ENCODE data around the gene MRPL33. TPM values are rescaled to one million over a fixed set of nuclear protein-coding genes. Genes with fewer than 3 reads are reported as not detected.
"Not testable (repeated sequence)": the region's sequence is repeated elsewhere in the genome, so short reads cannot be mapped to it uniquely, and the experiment has no call there.

The MRPL33 gene
- total RNA-seq, 1 experiment from 2014 or later: 76.5 TPM

DNA sequence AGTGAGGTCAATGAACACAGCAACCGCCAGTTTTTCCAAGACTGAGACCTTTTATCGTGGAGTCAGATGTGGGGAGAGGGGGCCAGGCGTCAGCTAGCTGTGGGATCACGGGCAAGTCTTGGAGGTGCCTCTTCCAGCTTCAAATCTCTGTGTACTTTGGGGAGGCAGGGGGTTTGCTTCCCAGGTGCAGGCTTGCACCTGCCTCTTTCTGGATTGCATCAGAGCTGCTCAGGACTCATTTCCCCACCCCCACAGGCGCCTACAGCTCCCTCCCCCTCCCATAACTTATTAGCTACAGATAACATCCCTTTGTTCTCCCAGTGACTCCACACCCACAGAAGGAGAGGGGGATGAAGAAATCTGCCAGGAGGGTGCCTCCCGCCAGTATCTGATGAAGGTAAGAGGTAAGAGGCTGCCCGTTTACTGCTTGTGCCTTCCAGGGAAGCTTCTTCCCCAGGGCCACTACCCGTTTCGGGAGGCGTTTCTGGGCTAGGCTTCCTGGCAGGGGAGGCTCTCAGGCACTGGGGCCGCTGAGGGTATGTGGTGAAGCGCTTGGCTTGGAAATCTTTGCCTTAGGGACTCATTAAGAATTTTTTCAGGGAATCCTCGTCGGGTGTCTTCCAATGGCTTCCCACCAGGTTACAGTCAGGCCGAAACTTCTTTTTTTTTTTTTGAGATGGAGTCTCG, 18.8 kb upstream of the MRPL33 start:
- no peaks in the 10 kb centered on the region for H3K36me3 ChIP-seq (replicated peaks; ENCODE audit: control insufficient read depth, insufficient read depth, low read length)
- peak overlapping the region; percentile 55 for H3K4me3 ChIP-seq (ENCODE audit: insufficient read depth, low read depth, low read length)
- no peaks in the 10 kb centered on the region for H3K27me3 ChIP-seq (ENCODE audit: control insufficient read depth, insufficient read depth, low read length)
- peak; percentile 76 for DNase-seq

DNA sequence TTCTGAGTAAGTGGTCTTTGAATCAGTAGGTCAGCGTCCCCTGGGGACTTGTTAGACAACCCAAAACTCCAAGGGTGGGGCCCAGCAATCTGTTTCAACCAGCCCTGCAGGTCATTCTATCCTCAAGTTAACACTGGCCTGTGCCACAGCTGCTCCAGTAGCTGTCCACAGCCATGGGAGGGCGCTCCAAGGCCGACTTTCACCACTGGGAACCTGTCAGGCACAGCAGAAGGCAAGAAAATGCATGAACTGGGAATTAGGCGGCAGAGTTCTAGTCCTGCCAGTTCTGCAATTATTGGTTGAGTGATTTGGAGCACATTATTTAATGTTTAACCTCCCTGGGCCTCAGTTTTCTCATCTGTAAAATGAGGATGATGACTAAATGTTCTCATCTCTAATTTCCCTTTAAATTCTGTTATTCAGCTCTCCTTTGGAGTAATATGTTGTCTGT, 17.4 kb upstream of the MRPL33 start:
- H3K36me3 ChIP-seq (replicated peaks; ENCODE audit: control insufficient read depth, insufficient read depth, low read length): no peaks in the 10 kb centered on the region
- H3K4me3 ChIP-seq (ENCODE audit: insufficient read depth, low read depth, low read length): no peak overlapping the region
- DNase-seq: peak; percentile 85
- no peaks in the 10 kb centered on the region for H3K27me3 ChIP-seq (ENCODE audit: control insufficient read depth, insufficient read depth, low read length)

DNA sequence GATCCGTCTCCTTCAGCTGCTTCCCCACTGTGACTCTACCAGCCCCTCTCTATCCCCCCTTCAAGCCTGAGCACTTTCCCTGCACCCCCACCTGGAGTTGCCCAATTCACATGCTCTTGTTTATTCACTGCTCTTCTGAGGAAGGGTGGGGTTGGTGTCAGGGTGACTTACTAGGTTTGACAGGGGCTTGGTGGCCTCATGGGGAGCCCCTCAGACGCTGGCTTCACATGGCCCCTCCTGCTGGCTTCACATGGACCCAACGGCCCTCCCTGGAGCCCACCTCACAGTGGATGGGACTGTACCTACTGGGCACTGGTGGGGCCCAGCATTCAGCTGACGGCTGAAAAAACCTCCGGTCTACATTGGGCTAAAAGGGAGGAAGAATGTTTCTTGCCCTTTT, 16.7 kb upstream of the MRPL33 start:
- DNase-seq: no peak
- H3K27me3 ChIP-seq (ENCODE audit: control insufficient read depth, insufficient read depth, low read length): no peaks in the 10 kb centered on the region
- H3K4me3 ChIP-seq (ENCODE audit: insufficient read depth, low read depth, low read length): no peak overlapping the region
- H3K36me3 ChIP-seq (replicated peaks; ENCODE audit: control insufficient read depth, insufficient read depth, low read length): no peaks in the 10 kb centered on the region

DNA sequence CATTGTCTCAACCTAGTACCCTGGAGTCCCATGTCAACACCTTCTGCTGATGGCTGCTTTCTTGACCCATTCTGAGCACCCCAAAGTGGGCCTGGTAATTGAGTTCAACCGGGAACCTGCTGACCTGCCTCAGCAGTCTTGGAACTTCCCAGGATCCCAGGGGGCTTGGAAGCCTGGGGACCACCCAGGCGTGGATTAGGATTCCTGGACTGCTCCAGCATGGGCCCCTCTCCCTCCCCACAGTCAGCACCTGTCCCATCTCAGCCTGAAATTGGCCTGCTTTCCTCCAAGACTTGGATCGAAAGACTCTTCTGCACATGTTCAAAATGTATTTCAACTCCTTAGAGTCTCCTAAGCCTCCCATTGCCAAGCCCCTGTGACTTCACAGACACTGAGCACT, 15.4 kb upstream of the MRPL33 start:
- Histone ChIP-seq H3K4me3 (ENCODE audit: insufficient read depth, low read depth, low read length) (no peak overlapping the region), H3K27me3 (ENCODE audit: control insufficient read depth, insufficient read depth, low read length) (no peaks in the 10 kb centered on the region), H3K36me3 (replicated peaks; ENCODE audit: control insufficient read depth, insufficient read depth, low read length) (no peaks in the 10 kb centered on the region)
- DNase-seq: no peak

DNA sequence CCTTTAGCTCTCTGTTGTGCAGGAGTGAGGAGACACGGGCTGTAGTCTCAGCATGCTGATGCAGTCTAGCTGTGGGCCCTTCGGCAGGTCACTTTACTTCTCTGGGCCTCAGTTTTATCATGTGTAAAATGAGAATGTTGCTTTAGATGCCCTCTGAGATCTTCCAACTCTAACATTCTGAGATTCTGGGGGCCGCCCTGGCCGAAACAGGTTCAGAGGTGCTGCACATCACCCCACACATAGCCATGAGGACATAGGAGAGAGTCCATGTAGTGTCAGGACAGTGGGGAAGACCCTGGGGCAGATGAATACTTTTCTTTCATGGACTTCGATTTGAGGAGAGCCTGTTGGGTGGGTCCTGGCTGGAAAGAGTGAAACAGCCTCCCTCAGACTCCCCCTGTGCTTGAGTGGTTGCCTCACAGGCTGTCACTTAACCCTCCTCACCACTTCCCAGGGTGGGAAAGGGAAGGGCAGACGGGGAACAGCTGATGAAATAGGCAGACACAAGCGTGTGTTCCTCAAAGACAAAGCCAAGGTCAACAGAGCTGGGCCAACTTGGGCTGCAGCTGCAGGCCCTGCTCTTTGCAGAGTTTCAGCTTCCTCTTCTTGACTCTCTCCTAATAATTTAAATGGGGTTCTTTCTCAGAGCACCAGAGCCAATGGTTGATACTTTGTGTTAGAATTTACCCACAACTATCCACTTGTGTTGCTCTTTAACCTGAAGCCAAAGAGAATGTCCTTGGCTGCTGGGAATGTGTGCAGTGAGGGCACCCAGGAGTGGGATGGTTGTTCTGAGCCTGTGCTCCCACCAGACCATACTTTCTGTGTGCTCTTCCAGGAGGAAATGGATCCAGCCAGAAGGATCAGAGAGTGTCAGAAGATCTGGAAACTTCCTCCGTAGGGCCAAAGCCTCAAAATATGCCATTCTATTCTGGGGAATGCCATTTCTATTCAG, 14.7 kb upstream of the MRPL33 start:
- Histone ChIP-seq H3K4me3 (ENCODE audit: insufficient read depth, low read depth, low read length) (no peak overlapping the region), H3K36me3 (replicated peaks; ENCODE audit: control insufficient read depth, insufficient read depth, low read length) (no peaks in the 10 kb centered on the region), H3K27me3 (ENCODE audit: control insufficient read depth, insufficient read depth, low read length) (no peaks in the 10 kb centered on the region)
- no peak for DNase-seq

DNA sequence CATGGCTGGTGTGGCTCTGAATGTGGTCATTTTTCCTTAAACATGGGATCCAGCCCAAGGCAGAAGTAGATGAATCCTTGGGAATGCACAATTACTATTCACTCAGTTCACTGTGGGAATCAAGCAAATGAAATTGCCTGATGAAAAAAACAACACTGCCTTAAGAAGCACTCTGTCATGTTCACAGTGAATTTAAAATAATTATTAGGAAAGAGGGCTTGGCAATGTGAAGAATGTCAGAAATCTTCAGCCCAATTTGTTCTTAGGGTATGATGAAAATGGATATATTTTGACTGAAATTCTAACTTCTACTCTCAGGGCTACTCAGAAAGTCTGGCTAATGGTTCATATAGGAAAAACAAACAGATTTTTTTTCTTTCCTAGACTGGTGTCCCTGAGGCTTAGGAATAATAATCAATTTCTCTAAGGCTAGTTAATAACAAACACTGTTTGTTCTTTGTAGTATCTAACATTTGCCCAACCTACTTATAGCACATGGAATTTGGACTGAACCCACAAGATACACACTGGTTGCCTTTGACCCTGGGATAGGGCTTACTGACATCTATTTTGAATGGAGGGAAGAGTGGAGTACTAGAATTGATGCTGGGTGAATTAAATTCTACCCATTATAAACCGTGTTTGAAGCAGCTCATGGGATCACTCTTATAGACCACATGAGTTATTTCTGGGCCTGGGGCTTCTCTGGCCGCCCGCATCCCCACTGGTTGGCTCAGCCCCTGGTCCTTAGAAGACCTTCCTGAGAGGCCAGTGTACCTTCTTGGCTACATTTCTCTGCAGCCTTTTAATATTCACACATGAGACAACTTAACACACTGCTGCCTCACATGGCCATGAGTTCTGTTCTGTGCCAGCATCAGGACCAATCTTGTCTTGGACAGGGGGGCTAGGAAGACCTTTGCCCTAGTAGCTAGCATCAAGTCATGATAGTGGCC, 8.3 kb upstream of the MRPL33 start:
- no peaks in the 10 kb centered on the region for H3K36me3 ChIP-seq (replicated peaks; ENCODE audit: control insufficient read depth, insufficient read depth, low read length)
- no peak for DNase-seq
- H3K27me3 ChIP-seq (ENCODE audit: control insufficient read depth, insufficient read depth, low read length): no peaks in the 10 kb centered on the region; the same call in 1 of the 2 replicates
- no peak overlapping the region for H3K4me3 ChIP-seq (ENCODE audit: insufficient read depth, low read depth, low read length)

DNA sequence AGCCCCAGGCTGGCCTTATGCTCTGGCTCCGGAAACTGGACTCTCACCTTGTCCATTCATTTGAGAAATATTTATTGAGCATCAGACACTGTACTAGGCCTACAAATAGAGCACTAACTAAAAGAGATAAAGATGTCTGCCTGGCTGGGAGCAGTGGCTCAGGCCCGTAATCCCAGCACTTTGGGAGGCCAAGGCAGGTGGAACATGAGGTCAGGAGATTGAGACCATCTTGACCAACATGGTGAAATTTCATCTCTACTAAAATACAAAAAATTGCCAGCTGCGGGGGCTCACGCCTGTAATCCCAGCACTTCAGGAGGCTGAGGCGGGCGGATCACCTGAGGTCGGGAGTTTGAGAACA, 7.6 kb upstream of the MRPL33 start:
- Histone ChIP-seq H3K36me3 (replicated peaks; ENCODE audit: control insufficient read depth, insufficient read depth, low read length) (no peaks in the 10 kb centered on the region), H3K4me3 (ENCODE audit: insufficient read depth, low read depth, low read length) (no peak overlapping the region), H3K27me3 (ENCODE audit: control insufficient read depth, insufficient read depth, low read length) (no peaks in the 10 kb centered on the region; the same call in 1 of the 2 replicates)
- no peak for DNase-seq

DNA sequence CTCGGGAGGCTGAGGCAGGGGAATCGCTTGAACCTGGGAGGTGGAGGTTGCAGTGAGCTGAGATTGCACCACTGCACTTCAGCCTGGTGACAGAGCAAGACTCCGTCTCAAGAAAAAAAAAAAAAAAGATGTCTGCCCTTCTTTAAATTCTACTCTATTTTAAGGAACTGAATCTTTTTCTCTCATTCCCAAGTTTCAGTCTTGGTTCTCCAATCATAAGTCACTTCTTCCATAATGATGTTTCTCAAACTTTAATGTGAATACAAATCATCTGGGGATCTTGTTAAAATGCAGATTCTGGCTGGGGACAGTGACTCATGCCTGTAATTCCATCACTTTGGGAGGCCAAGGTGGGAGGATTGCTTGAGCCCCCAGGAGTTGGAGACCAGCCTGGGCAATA, 7.0 kb upstream of the MRPL33 start:
- H3K36me3 ChIP-seq (replicated peaks; ENCODE audit: control insufficient read depth, insufficient read depth, low read length); DNase-seq; H3K27me3 ChIP-seq (ENCODE audit: control insufficient read depth, insufficient read depth, low read length); H3K4me3 ChIP-seq (ENCODE audit: insufficient read depth, low read depth, low read length): not testable (repeated sequence)

DNA sequence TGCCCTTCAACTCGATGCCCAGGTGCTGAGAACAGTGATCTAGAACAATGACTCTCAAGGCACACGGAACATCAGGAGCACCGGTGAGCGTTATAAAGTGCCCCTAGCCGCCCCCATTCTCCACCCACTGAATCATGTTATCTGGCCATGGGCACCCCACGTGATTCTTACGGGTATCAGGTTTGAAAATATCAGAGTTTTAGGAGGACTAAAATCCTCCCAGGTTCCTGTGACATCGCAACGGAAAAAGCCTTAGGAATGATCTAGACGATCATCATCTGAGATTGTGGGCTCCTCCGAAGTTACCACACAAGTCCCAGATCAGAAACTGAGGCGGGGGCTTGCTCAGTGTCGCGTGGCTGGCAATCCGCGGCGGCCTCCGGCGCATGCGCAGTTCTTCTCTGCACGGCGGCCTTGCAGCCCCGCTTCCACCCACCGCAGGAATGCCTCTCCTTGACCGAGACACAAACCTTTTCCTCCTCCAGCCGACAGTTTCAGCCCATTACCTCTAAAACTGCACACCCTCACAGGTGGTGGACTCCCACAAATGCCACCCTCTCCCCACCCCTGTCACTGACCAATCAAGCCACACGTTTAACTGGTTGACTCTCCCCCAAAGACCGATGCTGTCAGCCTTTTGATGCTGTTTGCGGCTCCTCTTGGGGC, 5.8 kb upstream of the MRPL33 start:
- no peak overlapping the region for H3K4me3 ChIP-seq (ENCODE audit: insufficient read depth, low read depth, low read length)
- DNase-seq: no peak
- no peaks in the 10 kb centered on the region for H3K36me3 ChIP-seq (replicated peaks; ENCODE audit: control insufficient read depth, insufficient read depth, low read length)
- no peaks in the 10 kb centered on the region; the same call in 1 of the 2 replicates for H3K27me3 ChIP-seq (ENCODE audit: control insufficient read depth, insufficient read depth, low read length)

DNA sequence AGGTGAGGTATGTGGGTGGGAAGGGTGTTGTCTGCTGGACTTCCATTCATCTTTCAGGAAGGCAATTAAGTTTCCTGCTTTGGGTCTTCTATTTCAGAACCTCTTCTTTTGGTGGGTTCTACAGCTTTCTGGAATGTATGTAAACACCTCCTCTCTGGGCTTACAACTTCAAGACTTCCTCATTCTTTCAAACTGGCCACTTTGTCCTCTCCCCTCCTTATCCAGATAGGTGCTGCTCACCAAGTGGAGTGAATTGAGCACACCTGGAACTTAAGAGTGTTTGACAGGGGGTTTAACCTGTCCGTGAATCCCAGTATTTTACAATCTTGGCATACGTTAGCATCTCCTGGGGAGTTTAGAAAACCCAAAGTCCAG, 5.2 kb upstream of the MRPL33 start:
- Histone ChIP-seq H3K4me3 (ENCODE audit: insufficient read depth, low read depth, low read length) (no peak overlapping the region), H3K36me3 (replicated peaks; ENCODE audit: control insufficient read depth, insufficient read depth, low read length) (no peaks in the 10 kb centered on the region), H3K27me3 (ENCODE audit: control insufficient read depth, insufficient read depth, low read length) (no peaks in the 10 kb centered on the region; the same call in 1 of the 2 replicates)
- no peak for DNase-seq

DNA sequence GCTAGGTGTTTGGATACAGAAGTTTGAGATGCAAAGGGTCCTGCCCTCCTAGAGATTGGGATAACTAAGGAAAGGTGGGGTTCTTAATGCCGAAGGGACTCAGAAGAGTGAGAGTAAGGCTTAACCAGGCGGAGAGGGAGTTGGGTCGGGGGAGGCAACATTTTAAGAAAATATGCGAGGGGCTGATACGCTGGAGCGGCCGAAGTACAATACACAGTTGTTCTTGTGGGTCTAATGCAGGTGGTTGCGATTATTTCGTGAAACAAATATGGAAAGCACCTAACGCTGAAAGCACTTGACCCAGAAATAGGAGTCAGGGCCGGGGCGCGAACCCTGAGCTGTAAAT, 344 bp upstream of the MRPL33 start:
- Histone ChIP-seq H3K27me3 (ENCODE audit: control insufficient read depth, insufficient read depth, low read length) (no peaks in the 10 kb centered on the region; the same call in 1 of the 2 replicates), H3K36me3 (replicated peaks; ENCODE audit: control insufficient read depth, insufficient read depth, low read length) (no peaks in the 10 kb centered on the region; the same call in 1 of the 2 replicates), H3K4me3 (ENCODE audit: insufficient read depth, low read depth, low read length) (peak overlapping the region; percentile 84)
- DNase-seq: no peak

DNA sequence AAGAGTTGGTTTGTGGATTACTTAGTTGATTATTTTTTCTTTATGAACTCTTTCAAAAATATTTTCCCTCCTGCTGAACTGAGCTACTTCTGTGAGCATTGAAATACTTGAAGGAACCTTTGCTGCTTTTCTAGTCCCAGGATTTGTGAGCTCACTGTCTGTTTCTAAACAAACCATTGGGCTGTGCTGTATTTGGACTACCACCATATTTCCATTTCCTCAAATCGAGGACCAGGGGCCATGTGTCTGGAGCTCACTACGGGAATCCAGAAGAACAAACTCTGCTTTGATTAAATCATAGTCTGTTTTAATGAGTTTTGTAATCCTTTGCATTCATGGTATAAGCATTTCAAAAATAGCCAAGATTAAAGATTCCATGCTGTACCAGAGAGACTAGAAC, 1.3 kb downstream of the MRPL33 start:
- H3K36me3 ChIP-seq (replicated peaks; ENCODE audit: control insufficient read depth, insufficient read depth, low read length): no peaks in the 10 kb centered on the region; the same call in 1 of the 2 replicates
- no peak for DNase-seq
- no peak overlapping the region for H3K4me3 ChIP-seq (ENCODE audit: insufficient read depth, low read depth, low read length)
- no peaks in the 10 kb centered on the region; the same call in 1 of the 2 replicates for H3K27me3 ChIP-seq (ENCODE audit: control insufficient read depth, insufficient read depth, low read length)

DNA sequence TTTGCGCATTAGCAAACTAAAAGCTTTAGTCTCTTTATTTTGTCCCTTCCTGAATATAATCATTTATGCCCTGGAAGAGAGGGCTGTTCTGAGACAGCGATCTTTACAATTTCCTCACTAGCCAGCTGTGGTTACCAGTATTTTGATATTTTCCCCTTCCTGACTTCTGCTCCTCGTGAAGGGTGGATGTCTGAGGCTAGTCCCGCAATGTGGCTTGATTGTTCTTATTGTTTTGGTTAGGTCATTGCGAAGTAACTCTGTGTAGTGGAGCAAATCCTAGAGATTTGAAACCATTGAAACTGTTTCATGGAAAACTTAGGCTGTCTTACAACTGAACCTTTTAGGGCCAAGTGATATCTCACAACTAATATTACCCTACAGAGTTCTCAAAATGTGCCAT, 2.4 kb downstream of the MRPL33 start:
- Histone ChIP-seq H3K4me3 (ENCODE audit: insufficient read depth, low read depth, low read length) (no peak overlapping the region), H3K27me3 (ENCODE audit: control insufficient read depth, insufficient read depth, low read length) (no peaks in the 10 kb centered on the region), H3K36me3 (replicated peaks; ENCODE audit: control insufficient read depth, insufficient read depth, low read length) (no peaks in the 10 kb centered on the region; the same call in 1 of the 2 replicates)
- DNase-seq: no peak

DNA sequence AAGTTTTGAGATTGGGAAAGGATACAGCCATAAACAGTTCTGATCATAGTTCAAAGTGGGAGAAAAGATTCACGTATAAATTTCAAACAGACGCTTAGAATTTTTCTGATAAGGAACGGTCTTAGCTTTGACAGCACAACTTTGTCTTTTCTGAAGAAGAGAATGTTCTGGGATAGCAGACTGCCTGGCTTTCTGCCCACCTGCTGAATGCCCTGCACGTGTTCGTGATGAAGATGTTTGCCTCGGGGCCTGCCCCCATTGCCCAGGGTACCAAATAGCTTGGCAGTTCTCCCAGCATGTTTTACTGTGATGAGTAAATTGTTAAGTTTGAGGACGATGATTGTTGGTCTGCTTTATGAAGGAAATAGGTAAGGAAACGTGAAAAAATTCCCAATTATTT, 4.6 kb downstream of the MRPL33 start:
- Histone ChIP-seq H3K27me3 (ENCODE audit: control insufficient read depth, insufficient read depth, low read length) (no peaks in the 10 kb centered on the region), H3K36me3 (replicated peaks; ENCODE audit: control insufficient read depth, insufficient read depth, low read length) (no peaks in the 10 kb centered on the region; the same call in 1 of the 2 replicates), H3K4me3 (ENCODE audit: insufficient read depth, low read depth, low read length) (no peak overlapping the region)
- DNase-seq: no peak
